ENCODE data around the gene LRCH4.
"Not testable (repeated sequence)": the region's sequence is repeated elsewhere in the genome, so short reads cannot be mapped to it uniquely, and the experiment has no call there.

Gene LRCH4

DNA sequence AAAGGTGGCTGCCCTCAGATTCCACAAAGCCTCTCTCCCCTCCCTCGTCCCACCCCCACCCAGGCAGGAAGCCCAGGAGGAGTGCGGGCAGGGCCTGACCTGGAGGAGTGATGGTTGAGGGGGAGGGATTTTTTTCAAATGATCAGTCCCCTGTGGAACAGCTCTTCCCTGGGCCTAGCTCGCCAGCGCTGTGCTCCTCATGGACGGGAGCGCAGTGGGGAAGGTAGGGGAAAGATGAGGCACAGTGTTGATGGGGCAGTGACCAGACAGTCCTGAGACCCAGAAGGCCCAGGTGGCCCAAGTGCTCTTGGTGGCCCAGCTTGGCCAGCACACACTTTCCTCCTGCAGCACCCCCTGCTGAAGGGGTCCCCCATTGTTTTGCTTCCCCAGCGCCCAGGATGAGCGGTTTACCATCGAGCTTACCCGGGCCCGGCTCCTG lies 20.8 kb downstream of the LRCH4 start:
- Histone ChIP-seq H3K9me3 (ENCODE audit: control insufficient read depth, insufficient read depth, low read length) (no peaks in the 10 kb centered on the region), H3K79me2 (ENCODE audit: control insufficient read depth, low read length) (no peaks in the 10 kb centered on the region), H3F3A (ENCODE audit: control insufficient read depth, insufficient read depth) (no peaks in the 10 kb centered on the region), H3K4me2 (ENCODE audit: low read length) (no peak overlapping the region), H3K27ac (ENCODE audit: low read depth, low read length) (no peak overlapping the region), H3K36me3 (ENCODE audit: control insufficient read depth, low read length) (no peaks in the 10 kb centered on the region), H3K27me3 (ENCODE audit: control insufficient read depth, low read length) (peaks cover 8% of the 10 kb centered on the region), H3K4me1 (ENCODE audit: control insufficient read depth, low read length) (peaks cover 29% of the 10 kb centered on the region), H3K9me2 (replicated peaks; ENCODE audit: control insufficient read depth, low read length) (no peaks in the 10 kb centered on the region), H4K20me1 (ENCODE audit: control insufficient read depth, insufficient read depth, low read depth, low read length) (peaks cover 5% of the 10 kb centered on the region; the same call in 1 of the 2 replicates), H3K4me3 (ENCODE audit: low read length) (no peak overlapping the region)
- TF ChIP-seq EZH2phosphoT487 (IDR thresholded peaks at IDR 0.05; ENCODE audit: borderline replicate concordance, low read length): no peak
- TF ChIP-seq, protein P1, sequence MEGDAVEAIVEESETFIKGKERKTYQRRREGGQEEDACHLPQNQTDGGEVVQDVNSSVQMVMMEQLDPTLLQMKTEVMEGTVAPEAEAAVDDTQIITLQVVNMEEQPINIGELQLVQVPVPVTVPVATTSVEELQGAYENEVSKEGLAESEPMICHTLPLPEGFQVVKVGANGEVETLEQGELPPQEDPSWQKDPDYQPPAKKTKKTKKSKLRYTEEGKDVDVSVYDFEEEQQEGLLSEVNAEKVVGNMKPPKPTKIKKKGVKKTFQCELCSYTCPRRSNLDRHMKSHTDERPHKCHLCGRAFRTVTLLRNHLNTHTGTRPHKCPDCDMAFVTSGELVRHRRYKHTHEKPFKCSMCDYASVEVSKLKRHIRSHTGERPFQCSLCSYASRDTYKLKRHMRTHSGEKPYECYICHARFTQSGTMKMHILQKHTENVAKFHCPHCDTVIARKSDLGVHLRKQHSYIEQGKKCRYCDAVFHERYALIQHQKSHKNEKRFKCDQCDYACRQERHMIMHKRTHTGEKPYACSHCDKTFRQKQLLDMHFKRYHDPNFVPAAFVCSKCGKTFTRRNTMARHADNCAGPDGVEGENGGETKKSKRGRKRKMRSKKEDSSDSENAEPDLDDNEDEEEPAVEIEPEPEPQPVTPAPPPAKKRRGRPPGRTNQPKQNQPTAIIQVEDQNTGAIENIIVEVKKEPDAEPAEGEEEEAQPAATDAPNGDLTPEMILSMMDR (IDR thresholded peaks at IDR 0.05; ENCODE audit: low read depth, low read length, poor library complexity, severe bottlenecking): no peak

- not testable (repeated sequence) for H3K27me3 ChIP-seq (ENCODE audit: control insufficient read depth, low read length); H3F3A ChIP-seq (ENCODE audit: control insufficient read depth, insufficient read depth); H3K9me2 ChIP-seq (replicated peaks; ENCODE audit: control insufficient read depth, low read length); H3K9me3 ChIP-seq (ENCODE audit: control insufficient read depth, insufficient read depth, low read length); H3K4me3 ChIP-seq (ENCODE audit: low read length); H3K36me3 ChIP-seq (ENCODE audit: control insufficient read depth, low read length); H3K4me2 ChIP-seq (ENCODE audit: low read length); H3K79me2 ChIP-seq (ENCODE audit: control insufficient read depth, low read length); H4K20me1 ChIP-seq (ENCODE audit: control insufficient read depth, insufficient read depth, low read depth, low read length); H3K27ac ChIP-seq (ENCODE audit: low read depth, low read length)
- peaks cover 25% of the 10 kb centered on the region for H3K4me1 ChIP-seq (ENCODE audit: control insufficient read depth, low read length)
These were observed 21.5 kb downstream of the LRCH4 start for GRCh38 chr7:100564405-100564804.

DNA sequence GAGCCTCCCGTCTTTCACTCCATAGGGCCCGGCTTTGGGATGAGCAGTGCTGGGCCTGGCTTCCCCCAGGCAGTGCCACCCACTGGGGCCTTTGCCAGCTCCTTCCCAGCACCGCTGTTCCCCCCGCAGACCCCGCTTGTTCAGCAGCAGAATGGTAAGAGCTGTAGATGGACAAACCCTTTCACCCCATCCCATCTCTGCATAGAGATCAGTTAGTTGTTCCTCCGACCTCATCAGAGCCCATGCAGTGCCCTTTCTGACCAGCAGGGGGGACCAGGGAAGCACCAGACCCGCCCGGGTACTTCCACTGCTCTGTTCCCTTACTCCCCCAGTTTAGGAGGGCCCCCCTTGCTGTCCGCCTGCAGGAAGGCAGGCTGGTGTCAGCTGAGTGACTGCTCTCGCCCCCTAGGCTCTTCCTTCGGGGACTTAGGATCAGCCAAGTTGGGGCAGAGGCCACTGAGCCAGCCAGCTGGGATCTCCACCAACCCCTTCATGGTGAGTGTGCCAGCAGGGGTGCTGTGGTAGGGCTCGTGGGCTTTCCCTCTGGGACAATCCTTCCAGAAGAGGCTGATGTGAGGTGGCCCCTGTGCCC lies 22.0 kb downstream of the LRCH4 start:
- Histone ChIP-seq H3K4me3 (ENCODE audit: low read length) (no peak overlapping the region), H3K36me3 (ENCODE audit: control insufficient read depth, low read length) (no peaks in the 10 kb centered on the region), H3K4me2 (ENCODE audit: low read length) (no peak overlapping the region), H3F3A (ENCODE audit: control insufficient read depth, insufficient read depth) (peaks cover 4% of the 10 kb centered on the region; the same call in 1 of the 2 replicates), H3K79me2 (ENCODE audit: control insufficient read depth, low read length) (no peaks in the 10 kb centered on the region), H3K9me2 (replicated peaks; ENCODE audit: control insufficient read depth, low read length) (no peaks in the 10 kb centered on the region), H4K20me1 (ENCODE audit: control insufficient read depth, insufficient read depth, low read depth, low read length) (no peaks in the 10 kb centered on the region), H3K27ac (ENCODE audit: low read depth, low read length) (no peak overlapping the region), H3K4me1 (ENCODE audit: control insufficient read depth, low read length) (peaks cover 24% of the 10 kb centered on the region), H3K27me3 (ENCODE audit: control insufficient read depth, low read length) (no peaks in the 10 kb centered on the region), H3K9me3 (ENCODE audit: control insufficient read depth, insufficient read depth, low read length) (no peaks in the 10 kb centered on the region)
- TF ChIP-seq, protein P1 (IDR thresholded peaks at IDR 0.05; ENCODE audit: low read depth, low read length, poor library complexity, severe bottlenecking): peak; percentile 99
- no peak for TF ChIP-seq EZH2phosphoT487 (IDR thresholded peaks at IDR 0.05; ENCODE audit: borderline replicate concordance, low read length)

DNA sequence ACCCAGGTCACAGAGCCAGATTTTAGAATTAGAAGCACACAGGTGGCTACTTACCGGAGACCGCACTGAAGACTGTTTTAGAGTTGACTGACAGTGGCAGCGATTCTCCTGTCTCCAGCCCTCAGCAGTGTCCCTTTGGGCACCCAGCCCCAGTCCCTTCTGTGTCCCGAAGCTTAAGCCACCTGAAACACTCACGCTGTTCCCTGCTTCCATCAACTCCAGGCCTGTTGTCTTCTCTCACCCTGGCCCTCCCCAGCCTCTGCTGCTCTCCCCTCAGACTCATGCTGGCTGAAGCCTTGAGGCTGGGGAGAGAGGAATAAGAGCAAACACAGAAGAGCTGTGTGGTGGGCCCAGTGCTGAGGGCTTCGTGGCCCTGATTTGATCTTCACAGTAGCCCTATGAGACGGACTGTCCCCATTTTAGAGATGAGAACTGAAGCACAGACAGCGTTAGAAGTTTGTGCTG lies 22.8 kb downstream of the LRCH4 start:
- no peak for TF ChIP-seq EZH2phosphoT487 (IDR thresholded peaks at IDR 0.05; ENCODE audit: borderline replicate concordance, low read length)
- TF ChIP-seq, protein P1 (IDR thresholded peaks at IDR 0.05; ENCODE audit: low read depth, low read length, poor library complexity, severe bottlenecking): no peak
- Histone ChIP-seq H3F3A (ENCODE audit: control insufficient read depth, insufficient read depth) (peaks cover 4% of the 10 kb centered on the region; the same call in 1 of the 2 replicates), H4K20me1 (ENCODE audit: control insufficient read depth, insufficient read depth, low read depth, low read length) (no peaks in the 10 kb centered on the region), H3K9me2 (replicated peaks; ENCODE audit: control insufficient read depth, low read length) (no peaks in the 10 kb centered on the region), H3K27ac (ENCODE audit: low read depth, low read length) (no peak overlapping the region), H3K9me3 (ENCODE audit: control insufficient read depth, insufficient read depth, low read length) (no peaks in the 10 kb centered on the region), H3K27me3 (ENCODE audit: control insufficient read depth, low read length) (no peaks in the 10 kb centered on the region), H3K79me2 (ENCODE audit: control insufficient read depth, low read length) (no peaks in the 10 kb centered on the region), H3K4me2 (ENCODE audit: low read length) (no peak overlapping the region), H3K4me1 (ENCODE audit: control insufficient read depth, low read length) (peaks cover 17% of the 10 kb centered on the region), H3K4me3 (ENCODE audit: low read length) (no peak overlapping the region), H3K36me3 (ENCODE audit: control insufficient read depth, low read length) (no peaks in the 10 kb centered on the region)
